CD4-positive, alpha-beta T cell treated with Interleukin-6 for 4 hours (primary cell): ENCODE data around the gene KLK12.

Experiments
- DNase-seq: peaks from one replicate; pipeline ENCODE4 v3.0.0-alpha.2; 2020; ENCODE audit warnings: mixed read lengths

The KLK12 gene

DNA sequence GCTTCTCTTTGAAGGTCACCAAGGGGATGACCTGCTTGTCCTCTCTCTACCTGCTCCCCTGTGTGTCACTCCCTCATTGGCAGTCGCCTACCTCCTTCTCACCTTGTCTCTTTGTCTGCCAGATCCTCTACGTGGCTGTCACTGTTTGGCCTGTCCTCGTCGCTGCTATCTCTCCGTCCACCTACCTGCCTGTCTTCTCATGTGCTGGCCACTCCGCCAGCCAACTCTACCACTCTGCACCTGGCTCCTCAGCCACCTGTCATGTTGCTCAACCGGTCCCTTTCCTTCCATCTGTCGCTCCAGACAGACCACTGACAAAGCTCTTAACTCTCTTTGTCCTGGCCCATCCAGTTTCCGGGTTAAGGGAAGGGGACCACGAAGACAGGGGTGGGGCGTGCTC is at the start of gene KLK12:
Gene KLK12 (minus strand): TSS at position 299 of the 400 bp plus-strand sequence. CDS start 381 bp downstream, outside the sequence.
- DNase-seq, result no peak

DNA sequence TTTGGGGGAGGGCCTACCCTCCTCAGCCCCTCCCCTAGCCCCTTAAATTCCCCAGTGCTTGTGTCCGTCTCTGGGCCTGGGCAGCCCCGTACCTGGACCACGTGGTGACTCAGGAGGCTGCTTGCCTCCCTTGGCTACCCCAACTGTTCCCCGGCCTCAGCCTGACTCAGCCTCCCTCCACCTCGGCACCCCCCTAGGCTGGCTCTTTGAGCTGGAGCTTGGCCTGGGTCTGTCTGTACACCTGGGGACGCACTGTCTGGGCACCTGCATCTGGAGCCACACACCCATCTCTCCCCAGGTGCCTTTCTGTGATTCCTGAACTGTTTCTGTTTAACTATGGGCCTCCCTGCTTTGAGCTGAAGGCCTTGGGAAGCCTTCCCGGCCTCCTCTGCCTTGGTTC is 49.7 kb upstream of the KLK12 start:
- DNase-seq, result no peak

DNA sequence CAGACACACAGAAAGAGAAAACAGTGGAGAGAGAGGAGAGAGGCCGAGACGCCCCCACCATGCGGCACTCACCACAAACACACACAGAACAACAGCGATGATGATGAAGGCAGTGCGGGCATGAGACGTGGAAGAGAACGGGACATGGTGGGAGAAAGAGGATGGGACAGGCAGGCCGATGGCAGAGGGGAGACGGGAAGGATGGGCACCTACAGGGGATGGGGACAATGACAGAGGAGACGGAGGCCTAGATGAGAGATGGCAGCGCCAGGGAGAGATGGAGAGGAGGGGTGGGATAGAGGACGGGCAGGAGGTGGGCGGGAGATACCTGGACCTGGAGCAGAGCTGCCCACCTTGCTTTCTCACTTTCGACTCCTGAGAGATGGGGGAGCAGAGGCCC is 49.0 kb upstream of the KLK12 start:
- no peak for DNase-seq

GRCh38 chr19:51083181-51083580 is 48.4 kb upstream of the KLK12 start:
- no peak for DNase-seq

GRCh38 chr19:51082611-51083010 is 47.8 kb upstream of the KLK12 start, which contains the start of gene KLK14:
Gene KLK14, minus strand, starts transcription at chr19:51082887. Its CDS starts 273 bp downstream, at chr19:51082614.
- DNase-seq, result no peak

GRCh38 chr19:51081476-51081875 is 46.7 kb upstream of the KLK12 start:
- no peak for DNase-seq

GRCh38 chr19:51079481-51080110 is 44.8 kb upstream of the KLK12 start:
- DNase-seq, result no peak

DNA sequence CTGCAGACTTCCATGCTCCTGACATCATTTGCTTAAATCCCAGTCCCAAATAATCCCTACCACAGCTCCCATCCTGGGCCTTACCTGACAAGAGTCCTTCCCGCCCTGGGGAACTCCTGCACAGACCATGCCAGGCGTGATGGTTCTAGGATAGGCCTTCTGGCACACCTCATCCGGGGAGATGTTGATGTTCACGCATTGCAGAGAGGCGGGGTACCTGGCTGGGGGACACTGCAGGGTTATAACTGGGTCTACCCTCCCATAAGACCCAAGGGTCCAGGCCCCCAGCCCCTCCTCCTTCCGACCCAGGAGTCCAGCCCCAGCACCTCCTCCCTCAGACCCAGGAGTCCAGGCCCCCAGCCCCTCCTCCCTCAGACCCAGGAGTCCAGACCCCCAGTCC is 43.9 kb upstream of the KLK12 start:
- no peak for DNase-seq

GRCh38 chr19:51078104-51078503 is 43.3 kb upstream of the KLK12 start:
- no peak for DNase-seq

- no peak for DNase-seq
Observed at GRCh38 chr19:51076631-51077213, 41.9 kb upstream of the KLK12 start.

- DNase-seq, result no peak
Observed at GRCh38 chr19:51075998-51076397, 41.2 kb upstream of the KLK12 start.

GRCh38 chr19:51071095-51071405 is 36.2 kb upstream of the KLK12 start:
- DNase-seq, result no peak

- no peak for DNase-seq
Observed at GRCh38 chr19:51070334-51071094, 35.7 kb upstream of the KLK12 start.

GRCh38 chr19:51066393-51067186 is 31.8 kb upstream of the KLK12 start:
- DNase-seq, result no peak

GRCh38 chr19:51065221-51065960 is 30.6 kb upstream of the KLK12 start:
- DNase-seq, result no peak

DNA sequence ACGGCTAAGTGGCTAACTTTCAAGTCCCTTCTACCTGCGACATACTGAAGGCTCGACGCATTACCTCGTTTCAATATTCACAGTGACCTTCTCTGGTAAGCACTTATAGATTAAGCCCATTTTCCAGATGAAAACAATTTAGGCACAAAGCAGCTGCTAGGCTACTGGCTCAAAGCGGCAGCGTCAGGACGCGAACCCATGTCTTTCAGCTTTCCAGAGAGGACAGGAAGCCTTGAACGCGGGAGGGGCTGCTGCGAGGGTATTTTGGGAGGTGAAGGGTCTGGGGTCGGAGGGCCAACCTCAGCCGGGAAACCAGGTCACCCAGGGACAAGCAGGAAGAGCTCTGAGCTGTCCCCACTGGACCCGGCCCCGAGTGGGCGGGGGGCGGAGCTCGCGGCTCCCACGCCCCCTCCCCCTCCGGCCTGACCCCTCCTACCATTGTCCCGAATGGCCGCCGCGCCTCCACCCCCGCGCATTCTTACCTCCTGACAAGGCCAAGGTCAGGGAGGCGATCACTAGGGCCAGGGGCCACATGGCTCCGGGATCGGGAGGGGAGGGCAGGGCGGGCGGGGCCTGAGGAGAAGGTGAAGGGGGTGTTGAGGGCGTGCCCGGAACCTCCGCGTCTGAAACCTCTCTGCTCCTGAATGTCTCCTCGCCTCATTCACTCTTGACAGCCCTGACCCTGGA is 29.9 kb upstream of the KLK12 start, which contains the start of gene KLK13:
Gene KLK13 (minus strand): TSS at position 559 of the 687 bp plus-strand sequence. CDS start 25 bp downstream, at position 534.
- DNase-seq, result no peak

DNA sequence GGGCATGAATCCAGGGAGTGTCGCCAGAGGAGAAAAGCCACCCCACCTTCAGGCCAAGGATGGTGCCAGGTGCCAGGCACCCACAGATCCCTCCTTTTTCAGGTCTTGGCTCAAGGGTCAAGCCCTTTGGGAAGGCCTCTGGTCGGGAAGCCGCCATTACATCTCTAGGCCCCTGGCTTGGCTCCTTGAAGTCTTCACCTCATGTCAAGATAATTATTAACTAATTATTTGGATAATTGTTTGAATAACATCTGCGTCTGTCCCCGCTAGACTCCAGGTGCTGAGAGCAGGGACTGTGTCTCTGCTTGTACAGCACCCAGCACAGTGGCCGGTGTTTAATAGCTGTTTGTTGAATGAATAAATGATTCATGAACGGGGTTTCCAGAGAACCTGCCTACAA is 28.9 kb upstream of the KLK12 start:
- no peak for DNase-seq

- no peak for DNase-seq
Observed at GRCh38 chr19:51060973-51061372, 26.2 kb upstream of the KLK12 start.

DNA sequence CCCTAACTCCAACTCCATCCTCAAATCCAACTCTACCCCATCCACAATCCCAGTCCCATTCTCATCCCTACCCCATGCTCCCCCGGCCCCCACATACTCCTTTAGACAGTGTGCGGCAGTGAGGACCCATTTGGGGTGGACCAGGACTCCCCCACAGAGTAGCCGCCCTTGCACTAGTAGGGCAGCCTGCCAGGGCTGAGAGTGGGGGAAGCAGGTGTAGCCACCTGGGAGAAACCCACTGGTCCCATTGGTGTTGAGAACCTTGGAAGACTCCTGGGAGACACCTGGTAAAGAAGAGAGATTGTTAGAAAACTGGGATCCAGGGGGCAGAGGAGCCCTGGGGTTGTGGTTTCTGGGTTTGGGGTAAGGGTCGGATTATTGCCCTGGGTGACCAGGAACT is 25.5 kb upstream of the KLK12 start:
- DNase-seq, result no peak

DNA sequence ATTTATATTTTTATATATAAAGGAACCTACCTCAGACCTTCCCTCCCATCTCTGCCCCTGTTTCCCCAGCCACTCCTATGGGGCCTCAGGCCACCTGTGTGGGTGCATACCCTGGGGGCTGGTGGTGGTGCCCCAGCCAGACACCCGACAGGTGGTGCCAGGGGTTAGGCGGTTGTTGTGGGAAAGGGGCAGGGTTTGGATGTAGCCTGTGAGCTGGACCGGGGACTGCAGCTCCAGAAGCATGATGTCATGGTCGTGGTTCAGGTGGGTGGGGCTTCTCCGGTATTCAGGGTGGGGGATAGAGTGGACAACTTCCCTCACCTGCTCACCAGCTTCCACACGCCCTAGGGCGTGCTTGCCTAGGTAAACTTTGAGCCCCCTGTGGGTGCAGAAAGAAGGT is 24.9 kb upstream of the KLK12 start:
- no peak for DNase-seq

DNA sequence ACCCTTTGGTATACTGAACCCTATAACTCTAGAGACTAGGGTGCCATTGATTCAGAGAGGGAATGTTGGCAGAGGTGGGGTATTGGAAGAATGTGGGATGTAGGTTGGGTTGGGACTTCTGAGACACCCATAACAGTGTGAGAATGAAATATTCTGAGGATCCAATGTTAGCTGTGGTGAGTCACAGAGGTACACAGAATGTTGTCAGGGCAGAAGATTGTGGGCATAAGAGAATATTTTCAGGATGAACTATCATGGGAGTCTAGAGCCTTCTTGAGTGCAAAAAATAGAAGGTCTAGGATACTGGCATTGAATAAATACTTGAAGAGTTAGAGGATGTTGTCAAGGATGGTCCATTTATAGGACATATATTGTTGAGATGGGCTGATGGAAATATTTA is 21.1 kb upstream of the KLK12 start:
- no peak for DNase-seq

- no peak for DNase-seq
Observed at GRCh38 chr19:51047031-51047335, 12.2 kb upstream of the KLK12 start.
